OCI-LY3 (cell line): ENCODE data around the gene RINL.

Source experiments
- H2AFZ ChIP-seq: fragments of 200-600, 300-600 bp; shearing (Covaris generic); 2 replicates; pipeline ENCODE4 v1.6.0; 2014; ENCODE audit warnings: antibody characterized with exemption, low read depth, low read length
- H3K27ac ChIP-seq: fragments of 200-600, 300-600 bp; sonication (generic); 2 replicates; pipeline ENCODE4 v1.5.1; 2014; ENCODE audit warnings: mild to moderate bottlenecking, low read length, moderate library complexity, mixed read lengths
- H3K27me3 ChIP-seq: fragments of 200-600, 300-600 bp; sonication (generic); 2 replicates; pipeline ENCODE4 v1.6.1; 2014; ENCODE audit warnings: low read depth, low read length, mixed read lengths
- H3K36me3 ChIP-seq: fragments of 200-600, 300-600 bp; sonication (generic); replicated peaks from 2 replicates; pipeline ENCODE3; 2014; ENCODE audit warnings: low read depth, low read length, mixed read lengths
- H3K4me1 ChIP-seq: fragments of 300-600, 200-600 bp; sonication (generic); 2 replicates; pipeline ENCODE4 v1.6.1; 2014; ENCODE audit warnings: low read length, mixed read lengths
- H3K4me2 ChIP-seq: fragments of 200-600, 300-600 bp; sonication (generic); 2 replicates; pipeline ENCODE4 v1.6.1; 2014; ENCODE audit warnings: low read length, mixed read lengths
- H3K4me3 ChIP-seq: fragments of 300-600, 200-600 bp; sonication (generic); 2 replicates; pipeline ENCODE4 v1.5.1; 2014; ENCODE audit warnings: antibody characterized with exemption, mild to moderate bottlenecking, low read length, moderate library complexity
- H3K79me2 ChIP-seq: fragments of 300-600, 200-600 bp; shearing (Covaris generic); 2 replicates; pipeline ENCODE4 v1.6.1; 2014; ENCODE audit warnings: mild to moderate bottlenecking, low read length, mixed read lengths
- H3K9ac ChIP-seq: fragments of 300-600, 200-600 bp; shearing (Covaris generic); 2 replicates; pipeline ENCODE4 v1.6.0; 2014; ENCODE audit warnings: mild to moderate bottlenecking, low read length, moderate library complexity
- H3K9me3 ChIP-seq: fragments of 200-600, 300-600 bp; shearing (Covaris generic); 2 replicates; pipeline ENCODE4 v1.6.1; 2014; ENCODE audit warnings: low read length, mixed read lengths; ENCODE audit not compliant: insufficient read depth
- H4K20me1 ChIP-seq: fragments of 200-600, 300-600 bp; sonication (generic); 2 replicates; pipeline ENCODE4 v1.6.1; 2016; ENCODE audit warnings: low read length, mixed read lengths; ENCODE audit not compliant: insufficient read depth
- EZH2phosphoT487 ChIP-seq: fragments of 200-600 bp; shearing (Covaris generic); IDR thresholded peaks from 2 replicates; pipeline ENCODE4 v1.6.1; 2018; ENCODE audit warnings: antibody characterized with exemption, mixed run types, low read depth
- TF ChIP-seq, protein P1 (sequence below): fragments of 200-600, 300-600 bp; sonication (generic); IDR thresholded peaks from 2 replicates; pipeline ENCODE4 v1.5.1; 2014; ENCODE audit warnings: antibody characterized with exemption, low read length, low read depth

RINL gene

DNA sequence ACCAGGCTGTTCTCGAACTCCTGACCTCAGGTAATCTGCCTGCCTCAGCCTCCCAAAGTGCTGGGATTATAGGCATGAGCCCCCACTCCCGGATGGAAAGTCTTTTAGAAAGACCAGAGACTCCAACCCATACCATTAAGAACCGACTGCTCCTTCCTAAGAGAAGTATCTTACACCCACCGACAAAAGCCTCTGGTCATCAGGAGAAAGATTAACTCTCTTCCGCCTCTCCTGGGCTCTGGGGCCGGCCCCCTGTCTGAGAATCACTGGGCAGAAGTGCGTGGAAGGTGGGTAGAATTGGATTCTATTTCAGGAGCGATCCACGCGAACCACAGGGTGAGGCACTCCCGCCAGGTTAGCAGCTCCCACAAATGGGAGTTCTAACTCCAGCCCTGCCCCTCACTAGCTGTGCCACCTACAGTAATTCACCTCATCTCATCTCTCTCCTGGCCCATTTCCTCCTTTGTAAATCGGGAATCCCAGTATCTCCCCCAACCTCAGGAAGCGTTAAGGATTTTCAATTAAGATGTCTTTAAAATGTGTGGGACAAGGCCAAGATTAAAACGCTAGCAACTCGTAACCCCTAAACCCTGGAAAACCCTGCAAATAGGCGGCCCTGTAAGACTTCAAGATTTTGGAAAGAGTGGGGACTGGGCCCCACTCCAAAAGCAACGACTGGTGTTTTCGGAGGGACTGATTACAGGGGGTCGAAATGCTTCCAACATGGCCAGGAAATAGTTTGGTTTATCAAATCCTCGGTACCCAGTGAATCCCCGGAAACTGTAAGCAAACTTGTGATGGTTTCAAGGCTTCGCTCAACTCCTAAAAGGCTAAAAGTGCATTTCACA lies 29.6 kb downstream of the RINL start:
- Histone ChIP-seq H3K36me3 (peaks cover 48% of the 10 kb centered on the region), H3K9me3 (no peaks in the 10 kb centered on the region), H3K79me2 (peaks cover 72% of the 10 kb centered on the region), H4K20me1 (peaks cover 40% of the 10 kb centered on the region), H3K9ac (peak overlapping the region; percentile 85), H3K27ac (peak overlapping the region; percentile 93), H2AFZ (no peak overlapping the region), H3K4me3 (peak overlapping the region; percentile 80), H3K4me1 (peaks cover 18% of the 10 kb centered on the region), H3K27me3 (no peaks in the 10 kb centered on the region), H3K4me2 (peak overlapping the region; percentile 88)
- TF ChIP-seq, protein P1, sequence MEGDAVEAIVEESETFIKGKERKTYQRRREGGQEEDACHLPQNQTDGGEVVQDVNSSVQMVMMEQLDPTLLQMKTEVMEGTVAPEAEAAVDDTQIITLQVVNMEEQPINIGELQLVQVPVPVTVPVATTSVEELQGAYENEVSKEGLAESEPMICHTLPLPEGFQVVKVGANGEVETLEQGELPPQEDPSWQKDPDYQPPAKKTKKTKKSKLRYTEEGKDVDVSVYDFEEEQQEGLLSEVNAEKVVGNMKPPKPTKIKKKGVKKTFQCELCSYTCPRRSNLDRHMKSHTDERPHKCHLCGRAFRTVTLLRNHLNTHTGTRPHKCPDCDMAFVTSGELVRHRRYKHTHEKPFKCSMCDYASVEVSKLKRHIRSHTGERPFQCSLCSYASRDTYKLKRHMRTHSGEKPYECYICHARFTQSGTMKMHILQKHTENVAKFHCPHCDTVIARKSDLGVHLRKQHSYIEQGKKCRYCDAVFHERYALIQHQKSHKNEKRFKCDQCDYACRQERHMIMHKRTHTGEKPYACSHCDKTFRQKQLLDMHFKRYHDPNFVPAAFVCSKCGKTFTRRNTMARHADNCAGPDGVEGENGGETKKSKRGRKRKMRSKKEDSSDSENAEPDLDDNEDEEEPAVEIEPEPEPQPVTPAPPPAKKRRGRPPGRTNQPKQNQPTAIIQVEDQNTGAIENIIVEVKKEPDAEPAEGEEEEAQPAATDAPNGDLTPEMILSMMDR = no peak
- no peak for TF ChIP-seq EZH2phosphoT487

GRCh38 chr19:38846097-38846496 lies 32.0 kb downstream of the RINL start:
- H3K4me1 ChIP-seq = peaks cover 13% of the 10 kb centered on the region
- H3K27ac ChIP-seq = no peak overlapping the region
- H3K4me2 ChIP-seq = no peak overlapping the region
- H3K9ac ChIP-seq = no peak overlapping the region
- H4K20me1 ChIP-seq = peaks cover 64% of the 10 kb centered on the region
- H3K36me3 ChIP-seq = peaks cover 72% of the 10 kb centered on the region
- no peak overlapping the region for H2AFZ ChIP-seq
- H3K27me3 ChIP-seq = no peaks in the 10 kb centered on the region
- H3K4me3 ChIP-seq = no peak overlapping the region
- peaks cover 81% of the 10 kb centered on the region for H3K79me2 ChIP-seq
- no peaks in the 10 kb centered on the region for H3K9me3 ChIP-seq
- TF ChIP-seq, protein P1 = no peak
- TF ChIP-seq EZH2phosphoT487 = no peak

DNA sequence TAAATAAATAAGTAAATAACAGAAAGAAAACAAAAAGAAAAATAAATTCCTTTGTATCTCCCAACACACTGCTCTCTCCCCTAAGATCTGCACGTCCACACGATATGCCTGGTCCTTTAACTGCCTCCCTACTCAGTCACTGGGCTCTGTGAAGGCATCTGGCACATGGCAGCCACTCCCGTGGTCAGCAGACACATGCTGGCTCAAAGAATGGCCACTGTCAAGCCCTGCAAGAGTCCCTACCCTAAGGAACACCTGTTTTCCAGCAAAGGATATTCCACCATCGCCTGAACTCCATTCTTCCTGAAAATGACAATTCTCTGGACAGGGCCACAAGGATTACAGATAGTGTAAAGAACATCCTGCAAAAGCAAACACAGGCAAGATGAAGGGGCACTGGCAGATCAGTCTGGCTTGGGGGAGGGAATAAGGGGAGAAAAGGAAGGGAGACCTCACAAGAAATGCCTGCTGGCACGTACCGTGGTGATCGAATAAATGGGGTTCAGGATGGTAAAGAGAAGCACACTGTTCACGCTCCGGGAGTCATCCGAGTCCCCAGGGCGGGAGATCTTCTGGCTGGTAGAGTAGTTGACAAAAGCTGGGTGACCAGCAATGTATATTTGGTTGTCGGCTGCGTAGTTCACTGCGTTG lies 32.6 kb downstream of the RINL start:
- Histone ChIP-seq H3K4me2 (no peak overlapping the region), H3K79me2 (peaks cover 85% of the 10 kb centered on the region), H3K9me3 (no peaks in the 10 kb centered on the region), H3K36me3 (peaks cover 78% of the 10 kb centered on the region), H2AFZ (no peak overlapping the region), H3K4me1 (peaks cover 10% of the 10 kb centered on the region), H4K20me1 (peaks cover 69% of the 10 kb centered on the region), H3K9ac (no peak overlapping the region), H3K27me3 (no peaks in the 10 kb centered on the region), H3K27ac (no peak overlapping the region), H3K4me3 (no peak overlapping the region)
- TF ChIP-seq EZH2phosphoT487 = no peak
- TF ChIP-seq, protein P1 = no peak

- Histone ChIP-seq H3K4me2 (no peak overlapping the region), H3K9ac (no peak overlapping the region)
These were observed 33.9 kb downstream of the RINL start for GRCh38 chr19:38844093-38844686.

More at GRCh38 chr19:38844093-38844686, 33.9 kb downstream of the RINL start:
- H4K20me1 ChIP-seq = peaks cover 75% of the 10 kb centered on the region
- peaks cover 85% of the 10 kb centered on the region for H3K79me2 ChIP-seq
- TF ChIP-seq, protein P1 = no peak
- no peak for TF ChIP-seq EZH2phosphoT487
- peaks cover 10% of the 10 kb centered on the region for H3K4me1 ChIP-seq
- H3K27ac ChIP-seq = no peak overlapping the region
- H3K4me3 ChIP-seq = no peak overlapping the region
- peaks cover 89% of the 10 kb centered on the region for H3K36me3 ChIP-seq
- no peaks in the 10 kb centered on the region for H3K27me3 ChIP-seq
- H3K9me3 ChIP-seq = no peaks in the 10 kb centered on the region
- H2AFZ ChIP-seq = no peak overlapping the region
